GM18907 (cell line): ENCODE data around the gene APOC1.
"Not testable (repeated sequence)": the region's sequence is repeated elsewhere in the genome, so short reads cannot be mapped to it uniquely, and the experiment has no call there.

Source experiments
- ATAC-seq: cut with Tn5 transposase; IDR thresholded peaks from one replicate; pipeline ENCODE4 v1.9.1; 2021; ENCODE audit warnings: mild to moderate bottlenecking, moderate library complexity; ENCODE audit not compliant: unreplicated experiment

APOC1 gene

GRCh38 chr19:44911896-44912295, 2.5 kb upstream of the APOC1 start:
- not testable (repeated sequence) for ATAC-seq

GRCh38 chr19:44912854-44913253, 1.6 kb upstream of the APOC1 start:
- ATAC-seq, result no peak

GRCh38 chr19:44913512-44914432, 636 bp upstream of the APOC1 start:
- ATAC-seq, result not testable (repeated sequence)

- ATAC-seq, result no peak
Observed at GRCh38 chr19:44924243-44924725, 9.9 kb downstream of the APOC1 start.

GRCh38 chr19:44925114-44925891, 10.9 kb downstream of the APOC1 start:
- no peak for ATAC-seq

DNA sequence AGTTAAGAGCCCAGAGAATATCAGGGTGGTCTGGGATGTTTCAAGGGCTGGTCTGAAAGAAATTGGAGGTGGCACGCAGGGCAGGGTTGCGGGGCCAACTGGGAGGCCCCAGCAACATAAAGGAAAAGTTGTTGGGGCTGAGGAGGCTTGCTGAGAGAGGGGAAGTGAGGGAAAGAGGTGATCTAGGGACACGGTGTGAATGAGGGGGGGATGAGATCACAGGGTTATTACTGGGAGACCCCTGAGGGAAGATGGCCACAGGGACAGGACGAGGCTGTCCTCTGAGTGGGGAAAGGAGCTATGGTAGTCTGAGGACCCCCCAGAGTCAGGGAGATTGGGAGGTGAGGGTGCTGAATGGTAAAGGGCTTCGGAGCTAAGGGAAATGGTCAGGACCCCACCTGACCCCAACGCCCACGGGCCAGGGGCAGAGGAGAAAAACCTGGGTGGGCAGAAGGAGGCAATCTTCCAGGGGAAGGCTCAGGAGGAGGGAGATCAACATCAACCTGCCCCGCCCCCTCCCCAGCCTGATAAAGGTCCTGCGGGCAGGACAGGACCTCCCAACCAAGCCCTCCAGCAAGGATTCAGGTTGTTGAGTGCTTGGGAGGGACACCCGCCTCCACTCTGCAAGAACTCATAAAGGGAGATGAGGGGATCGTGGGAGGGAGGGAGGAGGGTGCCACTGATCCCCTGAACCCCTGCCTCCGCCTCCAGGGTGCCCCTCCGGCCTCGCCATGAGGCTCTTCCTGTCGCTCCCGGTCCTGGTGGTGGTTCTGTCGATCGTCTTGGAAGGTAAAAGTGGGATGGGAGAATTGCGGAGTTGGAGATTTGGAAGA, 12.1 kb downstream of the APOC1 start:
- not testable (repeated sequence) for ATAC-seq

DNA sequence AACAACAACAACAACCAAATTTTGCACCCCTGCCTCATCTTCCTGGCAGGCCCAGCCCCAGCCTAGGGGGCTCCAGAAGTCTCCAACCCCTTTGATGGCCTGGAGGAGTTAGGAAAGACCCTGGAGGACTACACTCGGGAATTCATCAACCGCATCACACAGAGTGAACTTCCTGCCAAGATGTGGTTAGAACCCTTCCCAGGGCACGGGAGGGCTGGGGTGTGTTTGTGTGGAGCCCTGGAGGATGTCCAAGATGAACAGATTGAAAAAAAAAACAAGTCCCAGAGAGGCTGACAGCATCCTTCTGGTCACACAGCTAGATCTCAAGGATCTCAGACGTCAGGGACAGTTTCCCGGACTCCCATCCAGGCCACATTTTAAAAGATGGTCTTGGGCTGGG, 13.3 kb downstream of the APOC1 start:
- ATAC-seq, result no peak

DNA sequence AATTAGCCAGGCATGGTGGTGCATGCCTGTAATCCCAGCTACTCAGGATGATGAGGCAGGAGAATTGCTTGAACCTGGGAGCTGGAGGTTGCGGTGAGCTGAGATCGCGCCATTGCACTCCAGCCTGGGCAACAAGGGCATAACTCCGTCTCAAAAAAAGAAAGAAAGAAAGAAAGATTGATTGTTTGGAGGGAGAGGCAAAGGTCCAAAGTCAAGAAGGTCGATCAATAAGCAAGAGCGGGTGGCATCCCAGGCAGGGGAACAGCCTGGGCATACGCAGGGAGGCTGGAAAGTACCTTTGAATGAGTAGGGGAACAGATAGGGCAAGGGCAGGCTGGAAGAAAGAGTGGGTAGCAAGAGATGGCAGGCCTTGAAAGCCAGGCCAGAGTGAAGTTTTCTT, 15.7 kb downstream of the APOC1 start:
- no peak for ATAC-seq

DNA sequence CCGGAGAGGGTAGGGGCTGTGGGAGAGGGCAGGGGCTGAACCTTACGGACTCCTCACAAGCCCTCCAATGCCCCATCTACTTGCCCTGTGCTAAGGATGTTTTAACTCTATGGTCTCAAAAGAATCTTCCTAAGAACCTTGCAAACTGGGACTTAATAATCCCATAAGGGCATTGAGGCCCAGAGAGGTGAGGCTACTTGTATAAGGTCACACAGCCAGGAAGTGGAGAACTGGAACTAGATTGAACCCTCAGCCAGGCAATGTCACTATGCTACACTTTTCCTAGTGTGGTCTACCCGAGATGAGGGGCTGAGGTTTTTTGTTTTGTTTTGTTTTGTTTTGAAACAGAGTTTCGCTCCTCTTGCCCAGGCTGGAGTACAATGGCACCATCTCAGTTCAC, 17.1 kb downstream of the APOC1 start:
- ATAC-seq, result no peak

GRCh38 chr19:44939668-44940067, 25.3 kb downstream of the APOC1 start:
- ATAC-seq, result no peak

- no peak for ATAC-seq
Observed at GRCh38 chr19:44942067-44942571, 27.7 kb downstream of the APOC1 start, which contains the start of gene APOC4. Gene APOC4 (plus strand): TSS chr19:44942237. CDS start chr19:44942278, 41 bp downstream.

DNA sequence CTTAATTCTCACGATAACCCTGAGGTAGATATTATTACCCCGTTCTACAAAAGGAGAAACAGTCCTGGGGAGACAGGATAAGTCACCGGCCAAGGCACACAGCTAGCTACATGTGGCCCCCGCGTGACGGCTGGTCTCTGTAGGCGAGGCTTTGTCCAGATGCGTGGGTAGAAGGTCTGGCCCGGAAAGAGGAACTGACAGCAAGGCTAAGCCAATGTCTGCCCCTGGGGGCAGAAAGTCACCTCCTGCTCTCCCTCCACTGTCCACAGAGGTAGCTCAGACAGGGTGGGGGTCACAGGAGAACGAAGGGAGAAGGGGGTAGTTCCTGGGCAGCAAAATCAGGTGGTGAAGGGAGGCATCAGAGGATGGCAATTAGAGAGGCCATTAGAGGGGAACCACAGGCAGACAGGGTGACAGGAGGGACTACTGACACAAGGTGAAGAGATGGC, 29.4 kb downstream of the APOC1 start:
- ATAC-seq, result no peak

DNA sequence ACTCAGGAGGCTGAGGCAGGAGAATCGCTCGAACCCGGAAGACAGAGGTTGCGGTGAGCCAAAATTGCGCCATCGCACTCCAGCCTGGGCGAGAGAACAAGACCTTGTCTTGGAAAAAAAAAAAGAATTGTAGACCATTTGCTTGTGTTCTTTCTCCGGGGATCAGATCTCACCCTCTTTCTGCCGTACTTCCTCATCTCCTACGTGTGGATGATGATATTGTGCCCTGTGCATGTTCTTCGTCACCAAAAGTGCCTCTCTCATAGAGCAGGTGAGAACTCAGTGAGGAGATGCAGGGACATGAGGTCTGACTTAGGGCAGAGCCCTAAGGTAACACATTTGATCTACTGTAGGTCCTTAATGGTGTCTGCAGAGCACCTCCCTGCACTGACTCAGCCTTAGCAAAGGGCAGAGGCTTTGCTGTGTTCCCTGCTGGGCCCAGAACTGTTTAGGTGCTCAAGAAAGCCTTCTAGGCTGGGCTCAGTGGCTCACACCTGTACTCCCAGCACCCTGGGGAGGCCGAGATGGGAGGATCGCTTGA, 32.7 kb downstream of the APOC1 start:
- no peak for ATAC-seq

- ATAC-seq, result no peak
Observed at GRCh38 chr19:44948237-44948636, 33.8 kb downstream of the APOC1 start.

DNA sequence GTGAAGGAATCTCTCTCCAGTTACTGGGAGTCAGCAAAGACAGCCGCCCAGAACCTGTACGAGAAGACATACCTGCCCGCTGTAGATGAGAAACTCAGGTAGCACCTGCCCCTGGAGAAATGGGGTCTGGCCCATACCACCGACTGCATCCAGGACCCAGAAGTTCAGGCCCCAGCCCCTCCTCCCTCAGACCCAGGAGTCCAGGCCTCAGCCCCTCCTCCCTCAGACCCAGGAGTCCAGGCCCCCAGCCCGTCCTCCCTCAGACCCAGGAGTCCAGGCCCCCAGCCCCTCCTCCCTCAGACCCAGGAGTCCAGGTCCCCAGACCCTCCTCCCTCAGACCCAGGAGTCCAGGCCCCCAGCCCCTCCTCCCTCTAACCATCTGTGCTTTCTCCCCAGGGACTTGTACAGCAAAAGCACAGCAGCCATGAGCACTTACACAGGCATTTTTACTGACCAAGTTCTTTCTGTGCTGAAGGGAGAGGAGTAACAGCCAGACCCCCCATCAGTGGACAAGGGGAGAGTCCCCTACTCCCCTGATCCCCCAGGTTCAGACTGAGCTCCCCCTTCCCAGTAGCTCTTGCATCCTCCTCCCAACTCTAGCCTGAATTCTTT, 34.5 kb downstream of the APOC1 start:
- ATAC-seq, result no peak

DNA sequence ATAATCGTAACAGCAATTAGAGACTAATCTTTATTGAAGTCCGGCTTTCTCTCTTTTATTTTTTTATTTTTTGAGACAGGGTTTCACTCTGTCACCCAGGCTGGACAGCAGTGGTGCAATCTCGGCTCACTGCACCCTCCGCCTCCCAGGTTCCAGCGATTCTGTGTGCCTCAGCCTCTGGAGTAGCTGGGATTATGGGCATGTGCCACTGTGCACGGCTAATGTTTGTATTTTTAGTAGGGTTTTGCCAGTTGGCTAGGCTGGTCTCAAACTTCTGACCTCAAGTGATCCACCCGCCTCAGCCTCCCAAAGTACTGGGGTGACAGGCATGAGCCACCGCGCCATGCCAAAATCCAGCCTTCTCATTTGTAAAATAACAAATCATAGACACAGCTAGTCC, 35.1 kb downstream of the APOC1 start:
- ATAC-seq, result no peak

DNA sequence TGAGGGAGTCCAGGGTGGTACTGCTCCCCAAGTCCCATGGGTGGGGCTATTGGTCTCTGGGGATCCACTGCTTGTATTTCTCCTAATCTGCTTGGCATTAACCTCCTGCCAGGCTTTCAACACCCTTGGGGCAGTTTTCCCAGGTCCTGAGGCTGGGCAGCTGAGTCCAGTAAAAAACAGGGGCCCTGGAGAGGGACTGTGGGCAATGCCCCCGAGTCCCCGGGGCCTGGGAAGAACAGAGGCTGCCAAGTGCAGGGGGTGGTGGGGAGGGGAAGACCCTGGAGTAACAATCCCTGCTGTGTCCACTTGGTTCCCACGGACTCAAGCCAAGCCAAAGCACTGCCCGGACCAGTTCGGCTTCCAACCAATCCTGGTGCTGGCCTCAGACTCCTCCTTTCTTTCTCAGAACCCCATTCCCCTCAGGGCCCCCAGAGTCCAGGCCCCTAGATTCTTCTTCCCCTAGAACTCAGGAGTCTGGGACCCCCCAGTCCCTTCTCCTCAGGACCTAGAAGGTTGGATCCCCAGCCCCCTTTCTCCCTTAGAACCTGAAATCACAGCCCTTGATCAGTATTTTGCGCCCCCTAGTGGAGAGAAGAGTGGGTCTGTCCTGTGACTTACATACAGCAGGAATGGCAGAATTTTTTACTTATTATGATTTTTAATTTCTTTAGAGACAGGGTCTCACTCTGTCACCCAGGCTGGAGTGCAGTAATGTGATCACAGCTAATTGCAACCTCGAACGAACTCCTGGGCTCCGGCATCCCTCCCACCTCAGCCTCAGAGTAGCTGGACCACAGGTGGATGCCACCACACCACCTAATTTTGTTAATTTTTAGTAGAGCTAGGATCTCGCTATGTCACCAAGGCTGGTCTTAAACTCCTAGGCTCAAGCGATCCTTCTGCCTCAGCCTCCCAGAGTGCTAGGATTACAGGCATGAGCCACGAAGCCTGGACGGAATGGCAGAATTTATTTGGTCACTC, 37.1 kb downstream of the APOC1 start:
- ATAC-seq, result no peak

DNA sequence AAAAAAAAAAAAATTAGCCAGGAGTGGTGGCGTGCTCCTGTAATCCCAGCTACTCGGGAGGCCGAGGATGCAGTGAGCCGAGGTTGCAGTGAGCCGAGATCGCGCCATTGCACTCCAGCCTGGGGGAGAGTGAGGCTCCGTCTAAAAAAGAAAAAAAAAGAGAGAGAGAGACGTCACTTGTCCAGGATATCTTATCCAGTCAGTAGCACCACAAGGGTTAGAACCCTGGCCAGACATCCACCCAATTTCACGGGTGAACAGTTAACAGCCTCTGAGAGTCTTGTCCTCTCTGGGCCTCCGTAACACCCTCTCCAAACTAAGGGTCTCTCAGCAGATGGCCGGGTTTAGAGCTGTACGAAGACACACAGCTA, 39.9 kb downstream of the APOC1 start:
- no peak for ATAC-seq
